ENCODE data around the gene C4orf54.

DNA sequence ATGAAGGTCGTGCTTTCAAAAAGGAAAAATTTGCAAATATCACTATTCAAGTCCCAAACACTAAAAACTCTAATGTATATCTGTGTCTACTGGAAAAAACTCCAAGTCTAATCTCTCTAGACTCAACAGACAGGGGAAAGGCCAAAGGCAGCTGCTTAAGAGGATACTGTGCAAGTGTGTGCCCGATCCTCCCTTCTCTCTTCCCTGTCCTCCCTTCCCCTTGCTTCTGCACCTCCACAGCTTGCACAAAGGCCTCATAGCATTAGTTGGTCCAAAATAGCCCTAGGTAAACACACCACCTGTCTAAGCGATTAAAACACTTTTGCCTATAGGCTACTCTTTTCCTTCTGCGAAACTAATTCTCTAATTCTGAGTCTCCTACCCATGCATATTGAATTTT is 10.6 kb downstream of the C4orf54 start:
- TF ChIP-seq, protein P1, sequence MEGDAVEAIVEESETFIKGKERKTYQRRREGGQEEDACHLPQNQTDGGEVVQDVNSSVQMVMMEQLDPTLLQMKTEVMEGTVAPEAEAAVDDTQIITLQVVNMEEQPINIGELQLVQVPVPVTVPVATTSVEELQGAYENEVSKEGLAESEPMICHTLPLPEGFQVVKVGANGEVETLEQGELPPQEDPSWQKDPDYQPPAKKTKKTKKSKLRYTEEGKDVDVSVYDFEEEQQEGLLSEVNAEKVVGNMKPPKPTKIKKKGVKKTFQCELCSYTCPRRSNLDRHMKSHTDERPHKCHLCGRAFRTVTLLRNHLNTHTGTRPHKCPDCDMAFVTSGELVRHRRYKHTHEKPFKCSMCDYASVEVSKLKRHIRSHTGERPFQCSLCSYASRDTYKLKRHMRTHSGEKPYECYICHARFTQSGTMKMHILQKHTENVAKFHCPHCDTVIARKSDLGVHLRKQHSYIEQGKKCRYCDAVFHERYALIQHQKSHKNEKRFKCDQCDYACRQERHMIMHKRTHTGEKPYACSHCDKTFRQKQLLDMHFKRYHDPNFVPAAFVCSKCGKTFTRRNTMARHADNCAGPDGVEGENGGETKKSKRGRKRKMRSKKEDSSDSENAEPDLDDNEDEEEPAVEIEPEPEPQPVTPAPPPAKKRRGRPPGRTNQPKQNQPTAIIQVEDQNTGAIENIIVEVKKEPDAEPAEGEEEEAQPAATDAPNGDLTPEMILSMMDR (IDR thresholded peaks at IDR 0.05): no peak
- no peak for TF ChIP-seq POLR2A (IDR thresholded peaks at IDR 0.05)
